CD8-positive, alpha-beta memory T cell (primary cell): ENCODE results near the gene EEFSEC. TPM values are rescaled to one million over a fixed set of nuclear protein-coding genes. Genes with fewer than 3 reads are reported as not detected.

Experiments
- CTCF ChIA-PET: fragments of 350-600 bp; sonication (Branson Sonifier 250); formaldehyde crosslinking; loops from one replicate; lab custom pipeline; 2021; ENCODE audit warnings: antibody characterized with exemption; lab: Charles Lee
- POLR2A ChIA-PET: fragments of 350-600 bp; sonication (Branson Sonifier 250); formaldehyde crosslinking; loops from one replicate; lab custom pipeline; 2021; ENCODE audit warnings: antibody characterized with exemption; lab: Charles Lee
- DNase-seq, 5 donors: peaks; one replicate each; pipeline versions ENCODE4 v3.0.0 to v3.0.0-alpha.2; 2020 to 2022; ENCODE audit warnings: mixed read lengths in 1 of 5
- H3K27ac ChIP-seq: one replicate; pipeline ENCODE4 v1.7.0; 2013; ENCODE audit warnings: low read depth, mild to moderate bottlenecking, low read length, moderate library complexity
- H3K27me3 ChIP-seq: 2 replicates; pipeline ENCODE4 v1.7.0; 2013; ENCODE audit warnings: low read length, mild to moderate bottlenecking; ENCODE audit not compliant: insufficient read depth, poor library complexity, severe bottlenecking
- H3K36me3 ChIP-seq: 2 replicates; pipeline ENCODE4 v1.7.0; 2013; ENCODE audit warnings: mild to moderate bottlenecking, low read length, moderate library complexity; ENCODE audit not compliant: insufficient read depth
- H3K4me1 ChIP-seq: 2 replicates; pipeline ENCODE4 v1.7.0; 2013; ENCODE audit warnings: mild to moderate bottlenecking, low read length, moderate library complexity; ENCODE audit not compliant: insufficient read depth
- H3K4me3 ChIP-seq: 2 replicates; pipeline ENCODE4 v1.7.0; 2013; ENCODE audit warnings: mild to moderate bottlenecking, low read length
- H3K9me3 ChIP-seq: 2 replicates; pipeline ENCODE4 v1.7.0; 2013; ENCODE audit warnings: mild to moderate bottlenecking, low read length
- H3K27ac Mint-ChIP-seq, 8 donors: one replicate each; pipeline ENCODE4 v1.8.0; 2020 to 2021; ENCODE audit warnings: mixed read lengths in 8 of 8, mild to moderate bottlenecking in 6 of 8, inconsistent platforms in 3 of 8, moderate library complexity in 3 of 8
- H3K27me3 Mint-ChIP-seq, 2 donors: one replicate each; pipeline ENCODE4 v1.8.0; 2020 to 2021; ENCODE audit warnings: mixed read lengths in 2 of 2, mild to moderate bottlenecking in 1 of 2, moderate library complexity in 1 of 2
- H3K36me3 Mint-ChIP-seq, 3 donors: one replicate each; pipeline ENCODE4 v1.8.0; 2020 to 2021; ENCODE audit warnings: mixed read lengths in 3 of 3, inconsistent platforms in 1 of 3, mild to moderate bottlenecking in 1 of 3
- H3K4me1 Mint-ChIP-seq, 3 donors: one replicate each; pipeline ENCODE4 v1.8.0; 2020 to 2021; ENCODE audit warnings: mixed read lengths in 3 of 3, inconsistent platforms in 1 of 3, mild to moderate bottlenecking in 1 of 3
- H3K4me3 Mint-ChIP-seq, 7 donors: one replicate each; pipeline ENCODE4 v1.8.0; 2020 to 2021; ENCODE audit warnings: mixed read lengths in 7 of 7, mild to moderate bottlenecking in 6 of 7, moderate library complexity in 4 of 7, inconsistent platforms in 2 of 7
- H3K9me3 Mint-ChIP-seq, 5 donors: one replicate each; pipeline ENCODE4 v1.8.0; 2020 to 2022; ENCODE audit warnings: mixed read lengths in 5 of 5, mild to moderate bottlenecking in 3 of 5, moderate library complexity in 2 of 5, inconsistent platforms in 1 of 5
- polyA plus RNA-seq: library from polyadenylated mRNA; unstranded; fragments of 300-500 nt; fragmentation: Illumina TruSeq; gene quantifications from one replicate; pipeline ENCODE4 v1.2.3, GENCODE V29; 2021
- total RNA-seq, 2 experiments: library from RNA; stranded (reverse); gene quantifications; one replicate each; pipeline ENCODE4 v1.2.3, GENCODE V29; 2021

The EEFSEC gene
- total and polyA plus RNA-seq, 3 experiments from 2014 or later = 20.4 to 28.6 (median 21.8) TPM

GRCh38 chr3:128123156-128123537, 30.1 kb upstream of the EEFSEC start:
- Histone ChIP-seq H3K36me3 (peaks cover 9% of the 10 kb centered on the region), H3K4me3 (peak overlapping the region; percentile 86), H3K4me1 (peaks cover 19% of the 10 kb centered on the region), H3K27me3 (no peaks in the 10 kb centered on the region), H3K27ac (peak overlapping the region; percentile 75), H3K9me3 (no peaks in the 10 kb centered on the region)
- peaks cover 4 to 23% (median 6%) of the 10 kb centered on the region in 3 donors for H3K36me3 Mint-ChIP-seq
- ChIA-PET CTCF (interaction anchor here (1.0 to 2.4 kb wide), 10 partner anchors 9 to 199 kb away, joined by 3 to 15 read pairs (median 6); partner anchors contain the start of gene EEFSEC), POLR2A (interaction anchor here (1.3 to 2.2 kb wide), 3 partner anchors 9 to 30 kb away, joined by 4 to 15 read pairs (median 14); partner anchors contain the start of gene EEFSEC)
- H3K9me3 Mint-ChIP-seq = peaks cover 0 to 2% (median 0%) of the 10 kb centered on the region in 5 donors
- DNase-seq = no peak
- H3K4me3 Mint-ChIP-seq = peak overlapping the region; percentile 94 to 99 (median 97)
- H3K27ac Mint-ChIP-seq = peak overlapping the region; percentile 83 to 99 (median 96)
- peaks cover 23 to 47% (median 39%) of the 10 kb centered on the region in 3 donors for H3K4me1 Mint-ChIP-seq
- no peaks in the 10 kb centered on the region for H3K27me3 Mint-ChIP-seq

GRCh38 chr3:128123538-128124368, 29.5 kb upstream of the EEFSEC start, which contains the start of gene RUVBL1:
TSS of gene RUVBL1 (minus strand) at chr3:128123812. CDS start at chr3:128123724, 88 bp downstream.
- no peaks in the 10 kb centered on the region for H3K27me3 Mint-ChIP-seq
- peaks cover 23 to 41% (median 36%) of the 10 kb centered on the region in 3 donors for H3K4me1 Mint-ChIP-seq
- peak; percentile 95 to 98 (median 97) for DNase-seq
- peaks cover 2 to 17% (median 6%) of the 10 kb centered on the region in 3 donors for H3K36me3 Mint-ChIP-seq
- ChIA-PET POLR2A (interaction anchor here (0.6 to 2.2 kb wide), 5 partner anchors 10 to 29 kb away, joined by 3 to 15 read pairs (median 7); partner anchors contain the start of gene EEFSEC), CTCF (interaction anchor here (1.0 to 2.4 kb wide), 11 partner anchors 10 to 198 kb away, joined by 3 to 15 read pairs (median 4); partner anchors contain the start of gene EEFSEC)
- H3K27ac Mint-ChIP-seq = peak within 1 kb of the TSS; percentile 83 to 99 (median 96)
- peak within 1 kb of the TSS; percentile 94 to 99 (median 97) for H3K4me3 Mint-ChIP-seq
- Histone ChIP-seq H3K9me3 (no peaks in the 10 kb centered on the region), H3K27ac (peak within 1 kb of the TSS; percentile 75), H3K27me3 (no peaks in the 10 kb centered on the region), H3K4me1 (peaks cover 19% of the 10 kb centered on the region), H3K36me3 (peaks cover 3% of the 10 kb centered on the region), H3K4me3 (peak within 1 kb of the TSS; percentile 86)
- peaks cover 0 to 2% (median 0%) of the 10 kb centered on the region in 5 donors for H3K9me3 Mint-ChIP-seq

- H3K27ac Mint-ChIP-seq = peak overlapping the region in 6 of 8 donors; percentile 9 to 80 (median 46)
- H3K27me3 Mint-ChIP-seq = no peaks in the 10 kb centered on the region
- H3K36me3 Mint-ChIP-seq = peaks cover 0 to 4% (median 0%) of the 10 kb centered on the region in 3 donors
- DNase-seq = no peak
- Histone ChIP-seq H3K4me1 (peaks cover 19% of the 10 kb centered on the region), H3K9me3 (no peaks in the 10 kb centered on the region), H3K36me3 (no peaks in the 10 kb centered on the region), H3K27me3 (no peaks in the 10 kb centered on the region), H3K27ac (no peak overlapping the region), H3K4me3 (no peak overlapping the region)
- CTCF ChIA-PET = no interaction called here
- peaks cover 0 to 2% (median 0%) of the 10 kb centered on the region in 5 donors for H3K9me3 Mint-ChIP-seq
- POLR2A ChIA-PET = no interaction called here
- H3K4me3 Mint-ChIP-seq = no peak overlapping the region
- H3K4me1 Mint-ChIP-seq = peaks cover 17 to 24% (median 23%) of the 10 kb centered on the region in 3 donors
These were observed 26.0 kb upstream of the EEFSEC start for GRCh38 chr3:128127236-128127635.

GRCh38 chr3:128128251-128128650, 25.0 kb upstream of the EEFSEC start:
- H3K4me3 Mint-ChIP-seq = no peak overlapping the region
- no peaks in the 10 kb centered on the region for H3K27me3 Mint-ChIP-seq
- H3K27ac Mint-ChIP-seq = peak overlapping the region in 5 of 8 donors; percentile 10 to 74 (median 42)
- peaks cover 0 to 2% (median 0%) of the 10 kb centered on the region in 5 donors for H3K9me3 Mint-ChIP-seq
- H3K36me3 ChIP-seq = no peaks in the 10 kb centered on the region
- H3K27me3 ChIP-seq = no peaks in the 10 kb centered on the region
- ChIA-PET CTCF (no interaction called here), POLR2A (no interaction called here)
- H3K27ac ChIP-seq = no peak overlapping the region
- H3K9me3 ChIP-seq = no peaks in the 10 kb centered on the region
- no peak overlapping the region for H3K4me3 ChIP-seq
- peaks cover 0 to 4% (median 0%) of the 10 kb centered on the region in 3 donors for H3K36me3 Mint-ChIP-seq
- peaks cover 11 to 14% (median 14%) of the 10 kb centered on the region in 3 donors for H3K4me1 Mint-ChIP-seq
- peaks cover 9% of the 10 kb centered on the region for H3K4me1 ChIP-seq
- no peak for DNase-seq

- ChIA-PET CTCF (interaction anchor here (1.6 to 3.7 kb wide), 4 partner anchors 10 to 35 kb away, joined by 3 to 107 read pairs (median 8); no protein-coding TSS in a partner anchor), POLR2A (no interaction called here)
- Mint-ChIP-seq H3K4me1 (no peaks in the 10 kb centered on the region), H3K9me3 (peaks cover 0 to 2% (median 0%) of the 10 kb centered on the region in 5 donors), H3K4me3 (no peak overlapping the region), H3K36me3 (peaks cover 0 to 4% (median 3%) of the 10 kb centered on the region in 3 donors), H3K27me3 (peaks cover 0 to 4% of the 10 kb centered on the region in 2 donors), H3K27ac (peak overlapping the region in 4 of 8 donors; percentile 22 to 48 (median 36))
- Histone ChIP-seq H3K27ac (no peak overlapping the region), H3K4me3 (no peak overlapping the region), H3K27me3 (no peaks in the 10 kb centered on the region), H3K9me3 (no peaks in the 10 kb centered on the region), H3K36me3 (no peaks in the 10 kb centered on the region), H3K4me1 (no peaks in the 10 kb centered on the region)
- DNase-seq = no peak
These were observed 21.2 kb upstream of the EEFSEC start for GRCh38 chr3:128131897-128132646.

- Mint-ChIP-seq H3K4me1 (no peaks in the 10 kb centered on the region), H3K9me3 (no peaks in the 10 kb centered on the region), H3K36me3 (peaks cover 0 to 4% (median 3%) of the 10 kb centered on the region in 3 donors), H3K27ac (peak overlapping the region in 1 of 8 donors; percentile 58), H3K4me3 (no peak overlapping the region), H3K27me3 (peaks cover 2 to 4% of the 10 kb centered on the region in 2 donors)
- Histone ChIP-seq H3K9me3 (no peaks in the 10 kb centered on the region), H3K4me3 (no peak overlapping the region), H3K4me1 (no peaks in the 10 kb centered on the region), H3K36me3 (no peaks in the 10 kb centered on the region), H3K27me3 (no peaks in the 10 kb centered on the region), H3K27ac (no peak overlapping the region)
- ChIA-PET CTCF (interaction anchor here (0.7 to 3.7 kb wide), 21 partner anchors 9 to 558 kb away, joined by 3 to 107 read pairs (median 5); partner anchors contain the start of genes EEFSEC and RUVBL1), POLR2A (interaction anchor here (1.0 to 1.3 kb wide), 3 partner anchors 10 to 38 kb away, joined by 3 to 4 read pairs (median 4); partner anchors contain the start of gene RUVBL1)
- DNase-seq = peak; percentile 33 to 66 (median 46)
These were observed 19.9 kb upstream of the EEFSEC start for GRCh38 chr3:128133273-128133883.

- Mint-ChIP-seq H3K27ac (peak overlapping the region in 1 of 8 donors; percentile 46), H3K9me3 (no peaks in the 10 kb centered on the region), H3K36me3 (peaks cover 2 to 6% (median 5%) of the 10 kb centered on the region in 3 donors), H3K4me1 (no peaks in the 10 kb centered on the region), H3K4me3 (no peak overlapping the region), H3K27me3 (peaks cover 0 to 4% of the 10 kb centered on the region in 2 donors)
- Histone ChIP-seq H3K4me3 (no peak overlapping the region), H3K36me3 (no peaks in the 10 kb centered on the region), H3K4me1 (no peaks in the 10 kb centered on the region), H3K9me3 (no peaks in the 10 kb centered on the region), H3K27me3 (no peaks in the 10 kb centered on the region), H3K27ac (no peak overlapping the region)
- ChIA-PET CTCF (interaction anchor here (1.6 kb wide), 1 partner anchor 48 kb away, joined by 4 read pairs; no protein-coding TSS in a partner anchor), POLR2A (interaction anchor here (0.7 kb wide), 1 partner anchor 20 kb away, joined by 7 read pairs; no protein-coding TSS in a partner anchor)
- DNase-seq = no peak
These were observed 9.8 kb upstream of the EEFSEC start for GRCh38 chr3:128143496-128143895.
